HG02610 (cell line): ENCODE measurements around the gene MIER2.
"Not testable (repeated sequence)": the region's sequence is repeated elsewhere in the genome, so short reads cannot be mapped to it uniquely, and the experiment has no call there.

Experiments used
- ATAC-seq: cut with Tn5 transposase; IDR thresholded peaks from one replicate; pipeline ENCODE4 v1.9.1; 2021; ENCODE audit warnings: mild to moderate bottlenecking, moderate library complexity; ENCODE audit not compliant: unreplicated experiment

The MIER2 gene

GRCh38 chr19:291006-291521 is 53.5 kb downstream of the MIER2 start, which contains the start of gene PLPP2:
Gene PLPP2, minus strand, starts transcription at chr19:291403. Its CDS starts 67 bp downstream, at chr19:291336.
- ATAC-seq = no peak

GRCh38 chr19:290372-291005 is 54.1 kb downstream of the MIER2 start:
- ATAC-seq = no peak

- ATAC-seq = no peak
These were observed 54.8 kb downstream of the MIER2 start for GRCh38 chr19:289651-290371.

- ATAC-seq = no peak
These were observed 55.7 kb downstream of the MIER2 start for GRCh38 chr19:288911-289310.

DNA sequence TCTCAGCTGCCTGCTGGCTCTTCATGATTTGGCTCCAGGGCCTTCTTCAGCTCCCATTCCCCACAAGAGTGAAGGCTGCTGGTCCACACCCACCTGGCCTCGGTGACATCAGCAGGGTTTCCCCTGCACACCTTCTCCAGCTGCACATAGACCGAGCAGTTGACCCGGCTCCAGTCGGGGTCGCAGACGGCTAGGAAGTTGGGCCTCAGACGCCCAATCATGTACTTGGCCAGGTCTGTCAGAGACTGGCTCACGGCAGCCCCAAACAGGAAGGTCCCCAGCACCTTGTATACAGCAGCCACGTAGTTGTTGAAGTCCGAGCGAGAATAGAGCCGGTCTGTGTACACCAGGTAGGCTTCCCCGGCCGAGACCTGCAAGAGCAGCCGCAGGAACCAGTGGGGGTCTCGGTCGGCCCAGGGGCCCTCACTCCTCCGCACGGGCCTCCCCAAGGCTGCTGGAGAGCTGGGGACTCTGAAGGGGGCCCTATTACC is 57.2 kb downstream of the MIER2 start:
- no peak for ATAC-seq

- no peak for ATAC-seq
These were observed 61.2 kb downstream of the MIER2 start for GRCh38 chr19:283395-283794.

- no peak for ATAC-seq
These were observed 62.1 kb downstream of the MIER2 start for GRCh38 chr19:282501-282900.

DNA sequence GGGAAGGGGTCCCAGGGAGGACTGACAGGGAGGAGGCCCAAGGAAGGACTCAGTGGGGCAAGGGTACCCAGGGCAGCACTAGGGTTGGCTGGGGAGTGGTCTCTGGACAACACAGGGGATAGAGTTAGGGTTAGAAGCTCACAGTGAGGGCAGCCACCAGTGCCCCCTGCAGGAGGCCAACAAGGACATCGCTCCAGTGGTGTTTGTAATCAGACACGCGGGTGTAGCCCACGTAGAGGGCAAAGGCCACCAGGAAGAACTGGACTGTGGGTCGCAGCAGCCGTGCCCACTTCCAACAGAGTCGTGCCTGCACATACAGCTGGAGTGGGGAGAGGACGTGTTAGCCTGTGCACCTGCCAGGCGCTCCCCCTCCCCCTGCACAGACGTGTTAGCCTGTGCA is 62.6 kb downstream of the MIER2 start:
- ATAC-seq = no peak

DNA sequence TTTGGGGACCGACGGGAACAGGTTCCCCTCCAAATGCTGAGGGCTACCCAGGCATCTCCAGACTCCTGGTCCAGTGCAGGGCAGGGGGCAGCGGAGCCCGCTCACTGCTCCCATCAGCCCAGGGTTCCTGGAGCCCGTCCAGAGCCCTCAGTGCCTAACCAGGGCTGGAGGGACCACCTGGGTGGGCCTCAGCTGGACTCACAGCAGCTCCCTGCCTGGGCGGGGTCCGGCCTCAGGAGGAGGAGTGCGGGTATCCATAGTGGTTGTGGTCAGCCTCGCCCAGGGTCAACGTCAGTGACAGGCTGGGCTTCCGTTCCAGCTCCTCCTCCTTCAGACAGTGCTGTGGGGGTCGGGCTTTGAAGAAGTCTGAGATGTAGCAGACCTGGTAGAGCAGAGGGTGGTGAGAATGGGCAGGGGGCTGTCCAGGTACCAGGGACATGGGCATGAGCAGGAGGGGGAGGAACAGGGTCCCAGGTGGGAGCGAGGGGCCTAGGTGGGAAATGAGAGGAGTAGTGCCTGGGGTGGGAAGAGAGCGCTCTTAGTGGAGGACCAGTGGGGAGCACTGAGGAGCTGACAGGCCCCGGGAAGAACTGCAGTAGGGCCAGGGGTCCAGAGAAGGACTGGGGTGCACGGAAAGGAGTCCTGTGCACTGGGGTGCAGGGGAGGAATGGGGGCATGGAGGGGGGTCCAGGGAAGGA is 63.3 kb downstream of the MIER2 start:
- no peak for ATAC-seq

DNA sequence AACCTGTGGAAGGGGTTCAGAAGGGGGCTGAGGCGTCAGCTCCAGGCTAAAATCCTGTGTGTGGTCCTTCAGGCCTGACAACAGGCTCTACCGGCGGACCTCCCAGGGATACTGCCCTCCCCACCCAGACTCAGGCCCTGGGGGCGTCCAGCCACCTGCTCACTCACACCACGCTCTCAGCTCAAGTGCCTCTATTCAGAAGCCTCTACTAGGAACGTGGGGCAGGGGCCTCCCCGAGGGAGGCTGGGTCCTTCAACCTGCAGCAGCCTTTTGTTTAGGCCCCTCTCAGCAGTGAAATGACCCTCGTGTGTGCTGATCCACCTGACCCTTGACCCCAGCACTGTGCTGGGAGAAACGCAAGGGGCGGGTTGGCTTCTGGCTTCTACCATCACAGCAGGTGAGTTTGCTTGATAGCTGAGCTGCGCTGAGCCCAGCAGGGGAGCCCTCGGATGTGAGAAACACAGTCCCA is 64.0 kb downstream of the MIER2 start:
- ATAC-seq = no peak

DNA sequence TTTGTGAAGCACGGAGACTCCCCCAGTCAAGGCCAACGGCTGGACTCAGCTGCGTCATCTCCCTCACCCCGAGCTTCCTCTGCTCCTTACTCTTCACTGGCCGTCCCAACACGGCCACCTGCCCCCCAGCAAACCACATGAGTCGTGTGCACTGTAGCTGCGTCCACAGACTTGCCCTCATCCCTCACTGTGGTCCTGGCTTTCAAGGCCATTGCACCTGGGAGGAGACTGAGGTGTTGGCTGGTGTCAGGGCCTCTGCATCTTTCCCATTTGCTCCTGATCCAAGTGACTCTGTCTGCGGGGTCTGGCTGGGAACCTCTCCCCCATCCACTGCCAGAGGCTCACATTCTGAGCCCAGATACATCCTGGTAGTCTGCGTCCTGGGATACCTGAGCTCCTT is 64.9 kb downstream of the MIER2 start:
- ATAC-seq = no peak

DNA sequence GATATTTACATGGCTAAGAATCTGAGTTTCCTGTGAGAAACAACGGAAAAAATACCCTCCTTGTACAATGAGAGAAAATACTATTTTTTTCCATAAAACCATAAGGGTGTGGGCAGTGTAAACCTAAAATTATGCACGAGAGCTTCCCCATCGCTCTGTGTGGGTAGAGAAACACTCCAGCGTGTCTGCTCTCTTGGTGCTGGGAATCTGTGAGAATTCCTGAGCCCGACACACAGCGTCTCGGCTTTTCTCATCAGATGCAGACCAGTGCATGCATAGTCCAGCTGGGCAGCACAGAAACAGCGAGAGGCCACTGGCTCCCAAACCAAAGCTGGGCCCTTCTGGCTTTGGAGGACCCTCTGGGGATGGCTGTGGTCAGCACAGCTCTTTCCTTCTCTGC is 65.4 kb downstream of the MIER2 start:
- ATAC-seq = no peak

DNA sequence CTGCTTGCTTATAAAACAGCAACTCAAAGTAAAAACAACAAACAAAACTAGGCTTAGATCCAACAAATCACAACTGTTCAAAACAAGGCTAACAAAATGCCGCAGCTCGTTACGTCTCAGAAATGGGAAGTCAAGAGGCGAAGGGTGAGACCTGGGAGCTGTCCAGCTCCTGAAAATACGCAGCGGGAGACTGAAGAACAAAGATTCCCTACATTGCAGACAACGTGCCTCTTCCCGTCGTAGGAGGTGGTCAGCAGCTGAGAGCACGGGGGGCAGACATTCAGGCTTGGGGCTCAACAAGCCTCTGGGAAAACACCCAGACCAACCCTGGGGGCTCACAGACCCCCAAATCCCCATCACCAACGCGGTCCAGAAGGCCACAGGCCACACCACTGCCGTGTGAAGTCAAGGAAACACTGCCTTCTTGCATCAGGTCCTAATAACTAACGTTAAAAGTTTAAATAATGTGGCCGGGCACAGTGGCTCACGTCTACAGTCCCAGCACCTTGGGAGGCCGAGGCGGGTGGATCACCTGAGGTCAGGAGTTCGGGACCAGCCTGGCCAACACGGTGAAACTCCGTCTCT is 66.9 kb downstream of the MIER2 start:
- no peak for ATAC-seq

DNA sequence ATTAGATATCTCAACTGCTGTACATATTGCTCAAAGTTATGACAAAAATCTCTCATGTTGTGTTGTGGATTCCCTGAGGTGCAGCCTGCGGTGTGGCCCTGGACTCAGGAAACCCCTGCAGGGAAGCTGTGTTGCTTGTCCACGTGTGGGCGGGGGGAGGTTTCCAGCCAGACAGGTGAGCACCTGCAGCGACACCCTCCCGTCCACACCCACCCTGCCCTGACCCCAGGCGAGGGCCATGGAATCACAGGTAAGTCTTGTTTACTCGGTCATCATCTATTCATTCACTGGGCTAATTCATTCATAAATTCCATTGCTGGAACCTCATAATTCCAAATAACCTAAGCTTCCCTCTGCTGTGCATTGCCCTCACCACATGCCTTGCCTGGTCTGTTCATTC is 67.5 kb downstream of the MIER2 start:
- no peak for ATAC-seq

DNA sequence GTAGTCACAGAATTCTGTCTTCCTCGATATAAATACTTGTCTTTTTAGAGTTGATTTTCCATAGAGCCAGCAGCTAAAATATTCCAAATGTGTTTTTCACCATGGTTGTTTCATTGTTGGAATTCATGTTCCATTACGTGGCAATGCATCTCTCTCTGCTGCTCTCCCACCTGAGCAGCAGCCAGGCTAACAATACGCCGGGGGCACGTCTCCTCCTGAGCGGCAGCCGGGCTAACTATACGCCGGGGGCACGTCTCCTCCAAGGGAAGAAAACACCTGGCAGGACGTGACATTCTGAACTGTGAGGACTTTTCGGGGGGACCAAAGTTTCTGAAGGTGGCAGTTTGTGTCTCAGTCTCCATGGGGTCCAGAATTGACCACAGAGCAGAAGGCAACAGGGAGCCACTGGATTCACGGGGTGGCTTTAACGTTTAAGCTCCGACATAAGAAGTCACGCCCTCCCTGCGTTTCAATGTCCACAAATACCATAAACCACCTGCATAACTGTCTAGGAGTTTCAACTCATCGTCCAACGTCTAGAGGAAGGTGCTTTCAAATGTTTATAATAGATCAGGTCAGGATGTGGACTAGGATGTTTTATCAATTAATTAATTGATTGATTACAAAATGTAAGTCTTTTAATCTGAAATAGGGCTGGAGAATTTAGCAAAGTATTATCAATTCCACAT is 68.5 kb downstream of the MIER2 start:
- no peak for ATAC-seq

- ATAC-seq = no peak
These were observed 69.6 kb downstream of the MIER2 start for GRCh38 chr19:275000-275399.

- ATAC-seq = no peak
These were observed 71.2 kb downstream of the MIER2 start for GRCh38 chr19:273393-273792.

DNA sequence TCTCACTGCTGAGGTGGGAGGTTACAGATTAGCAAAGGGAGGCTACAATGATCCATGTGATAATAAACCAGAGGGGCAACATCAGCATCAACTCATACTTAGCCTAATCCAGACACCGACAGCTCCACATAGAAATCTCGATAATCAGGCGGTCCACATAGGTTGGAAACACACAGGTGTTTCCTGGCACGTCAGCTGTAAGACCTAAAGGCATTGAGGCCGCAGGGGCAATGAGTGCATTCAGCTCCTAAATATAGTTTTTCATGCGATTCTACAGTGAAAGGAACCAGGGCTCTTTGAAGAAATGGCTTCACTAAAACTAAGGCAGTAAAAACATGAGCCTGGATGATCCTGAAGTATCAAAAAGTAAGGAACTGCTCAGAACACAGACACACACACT is 72.7 kb downstream of the MIER2 start:
- no peak for ATAC-seq

DNA sequence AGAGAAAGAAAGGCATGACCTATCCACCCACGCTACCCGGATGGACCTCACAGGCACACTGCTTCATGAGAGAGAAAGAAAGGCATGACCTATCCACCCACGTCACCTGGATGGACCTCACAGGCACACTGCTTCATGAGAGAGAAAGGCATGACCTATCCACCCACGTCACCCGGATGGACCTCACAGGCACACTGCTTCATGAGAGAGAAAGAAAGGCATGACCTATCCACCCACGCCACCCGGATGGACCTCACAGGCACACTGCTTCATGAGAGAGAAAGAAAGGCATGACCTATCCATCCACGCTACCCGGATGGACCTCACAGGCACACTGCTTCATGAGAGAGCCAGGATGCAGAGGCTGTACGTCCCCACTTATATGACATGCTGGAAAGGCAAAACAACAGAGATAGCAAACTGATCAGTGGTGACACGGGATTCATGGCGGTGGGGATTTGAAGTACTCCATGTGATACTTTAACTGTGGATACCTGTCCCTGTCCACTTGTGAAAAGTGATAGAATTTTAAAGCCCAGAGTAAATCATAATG is 73.8 kb downstream of the MIER2 start:
- not testable (repeated sequence) for ATAC-seq

DNA sequence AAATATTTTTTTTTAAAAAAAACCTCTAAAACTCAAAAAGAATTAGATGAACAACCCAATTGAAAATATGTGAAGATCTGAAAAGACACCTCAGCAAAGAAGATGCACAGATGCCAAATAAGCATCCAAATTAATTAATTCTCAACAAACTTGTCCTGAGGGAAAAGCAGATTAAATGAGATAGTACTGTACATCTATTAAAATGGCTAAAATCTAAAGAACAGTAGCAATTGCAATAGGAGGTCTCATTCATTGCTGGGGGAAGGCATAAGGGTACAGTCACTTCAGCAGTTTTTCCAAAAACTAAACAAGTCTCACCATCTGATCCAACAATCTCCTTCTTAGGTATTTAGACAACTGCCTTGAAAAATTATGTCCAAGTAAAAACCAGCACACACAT is 75.4 kb downstream of the MIER2 start:
- no peak for ATAC-seq
